Measurements from ENCODE around the gene PTDSS2. TPM values are rescaled to one million over a fixed set of nuclear protein-coding genes. Genes with fewer than 3 reads are reported as not detected.
A peak's percentile ranks its signal among the peaks of the same experiment; 100 is the strongest.

The PTDSS2 gene
- total and polyA plus RNA-seq, 2 of the 13 experiments (the other 11 are each of a cell fraction or from before 2014, with no cell fraction given), result 21.7 to 26.4 TPM

- 0 out of 2 replicates have a peak, but pooled peaks have one; percentile 27 for TF ChIP-seq ZNF317 (CRISPR knock-in tag; IDR thresholded peaks at IDR 0.05)
- peak; percentile 79; the same call in 1 of the 2 replicates for TF ChIP-seq TGIF2 (CRISPR knock-in tag; IDR thresholded peaks at IDR 0.05)
- TF ChIP-seq HOXA3 (CRISPR knock-in tag; IDR thresholded peaks at IDR 0.05), result peak; percentile 73
- TF ChIP-seq KLF12 (CRISPR knock-in tag; IDR thresholded peaks at IDR 0.05; ENCODE audit: borderline replicate concordance), result no peak
- TF ChIP-seq FIP1L1 (IDR thresholded peaks at IDR 0.05; ENCODE audit: borderline replicate concordance, insufficient read depth, low read depth, low read length), result no peak
- TF ChIP-seq ZC3H4 (CRISPR knock-in tag; IDR thresholded peaks at IDR 0.05; ENCODE audit: borderline replicate concordance), result no peak
- 0 out of 2 replicates have a peak, but pooled peaks have one; percentile 28 for TF ChIP-seq HOMEZ (CRISPR knock-in tag; IDR thresholded peaks at IDR 0.05; ENCODE audit: low read depth)
- TF ChIP-seq SMC3 (IDR thresholded peaks at IDR 0.05; ENCODE audit: low read length), result peak; percentile 38
- peak; percentile 86 for TF ChIP-seq CTCF (CRISPR knock-in tag; IDR thresholded peaks at IDR 0.05)
- no peak for TF ChIP-seq ZNF513 (CRISPR knock-in tag; conservative IDR thresholded peaks at IDR 0.05)
- 0 out of 2 replicates have a peak, but pooled peaks have one; percentile 33 for TF ChIP-seq IRF2 (CRISPR knock-in tag; IDR thresholded peaks at IDR 0.05)
- TF ChIP-seq ZNF18 (CRISPR knock-in tag; IDR thresholded peaks at IDR 0.05; ENCODE audit: insufficient replicate concordance), result peak; percentile 37
- TF ChIP-seq FOXK1 (CRISPR knock-in tag; IDR thresholded peaks at IDR 0.05; ENCODE audit: borderline replicate concordance, low read depth), result peak; percentile 42; the same call in 1 of the 2 replicates
- 0 out of 2 replicates have a peak, but pooled peaks have one; percentile 67 for TF ChIP-seq ZNF350 (CRISPR knock-in tag; IDR thresholded peaks at IDR 0.05; ENCODE audit: borderline replicate concordance, low read depth)
- TF ChIP-seq MED13 (CRISPR knock-in tag; IDR thresholded peaks at IDR 0.05), result no peak
- TF ChIP-seq MTF2 (CRISPR knock-in tag; IDR thresholded peaks at IDR 0.05; ENCODE audit: borderline replicate concordance), result no peak
- TF ChIP-seq MXD4 (CRISPR knock-in tag; IDR thresholded peaks at IDR 0.05), result peak; percentile 53; the same call in 1 of the 2 replicates
- TF ChIP-seq FOXK2 (IDR thresholded peaks at IDR 0.05), result peak; percentile 76
- peak; percentile 61; the same call in 1 of the 2 replicates for TF ChIP-seq ZNF558 (CRISPR knock-in tag; IDR thresholded peaks at IDR 0.05; ENCODE audit: borderline replicate concordance)
- TF ChIP-seq MAX (IDR thresholded peaks at IDR 0.05), result peak; percentile 89
These were observed 851 bp downstream of the PTDSS2 start (continued) for GRCh38 chr11:450809-451451.
